Spleen (tissue), 11 donors: ENCODE data around the gene SORCS2. TPM values are rescaled to one million over a fixed set of nuclear protein-coding genes. Genes with fewer than 3 reads are reported as not detected.

ENCODE experiments used
- DNase-seq: peaks from one replicate; pipeline ENCODE4 v3.0.0-alpha.2; 2020
- H3K27ac ChIP-seq, 8 donors: fragments of 200-600 bp; sonication (generic) in 7 of 8; 1 replicate in 4 of 8; 2 replicates in 4 of 8; pipeline versions ENCODE4 v1.5.0 to v1.8.0; 2016 to 2021; ENCODE audit warnings: inconsistent platforms in 4 of 8, mild to moderate bottlenecking in 4 of 8, moderate library complexity in 1 of 8
- H3K27me3 ChIP-seq, 7 donors: fragments of 200-600 bp; sonication (generic) in 6 of 7; replicated peaks in 1 of 7; 1 replicate in 4 of 7; 2 replicates in 3 of 7; pipeline versions ENCODE4 v1.5.0 to v1.8.0; 2016 to 2021; ENCODE audit warnings: inconsistent platforms in 3 of 7, mild to moderate bottlenecking in 1 of 7
- H3K36me3 ChIP-seq, 6 donors: fragments of 200-600 bp; sonication (generic) in 5 of 6; 1 replicate in 4 of 6; 2 replicates in 2 of 6; pipeline versions ENCODE4 v1.5.0 to v1.8.0; 2016 to 2021; ENCODE audit warnings: inconsistent platforms in 2 of 6
- H3K4me1 ChIP-seq, 6 donors: fragments of 200-600 bp; sonication (generic) in 5 of 6; 1 replicate in 3 of 6; 2 replicates in 3 of 6; pipeline versions ENCODE4 v1.5.0 to v1.8.0; 2016 to 2021; ENCODE audit warnings: inconsistent platforms in 3 of 6
- H3K4me3 ChIP-seq, 8 donors: fragments of 200-600 bp; sonication (generic) in 7 of 8; 1 replicate in 4 of 8; 2 replicates in 4 of 8; pipeline versions ENCODE4 v1.5.0 to v1.8.0; 2016 to 2021; ENCODE audit warnings: inconsistent platforms in 4 of 8, mild to moderate bottlenecking in 4 of 8, moderate library complexity in 2 of 8
- H3K9me3 ChIP-seq, 8 donors: fragments of 200-600 bp; sonication (generic) in 7 of 8; 1 replicate in 4 of 8; 2 replicates in 4 of 8; pipeline versions ENCODE4 v1.5.0 to v1.8.0; 2016 to 2021; ENCODE audit warnings: inconsistent platforms in 4 of 8
- POLR2A ChIP-seq, 3 donors: fragments of 450-650 bp; IDR thresholded peaks; one replicate each; pipeline ENCODE4 v1.5.1; 2017; ENCODE audit warnings: antibody characterized with exemption in 3 of 3, mild to moderate bottlenecking in 1 of 3
- POLR2AphosphoS5 ChIP-seq, 3 donors: sonication (generic); formaldehyde crosslinking; IDR thresholded peaks; one replicate each; pipeline ENCODE4 v1.5.1; 2017; ENCODE audit warnings: antibody characterized with exemption in 3 of 3
- WGBS, 5 donors: extraction: QIAGEN DNeasy Blood & Tissue Kit in 3 of 5; methylation state at CpG; one replicate each; pipeline versions ENCODE4 v1.1.5 to v1.1.7; 2013 to 2018; 5-methylcytosine and 5-hydroxymethylcytosine counted together
- intact Hi-C: fragments of 100-400 bp; cut with DNase I; formaldehyde crosslinking; loops from one replicate; pipeline ENCODE4 v1.15.0; 2023; ENCODE audit warnings: low total_unique reads
- polyA plus RNA-seq, 3 donors: library from polyadenylated mRNA; stranded (reverse); fragments of 200-250 nt; gene quantifications; one replicate each; pipeline ENCODE4 v1.2.1, GENCODE V29; 2013
- total RNA-seq, 7 donors: library from RNA; depleted of rRNA in 3 of 7; stranded (reverse); fragments of >200 nt in 3 of 7; fragmentation: NEBNext Ultra II Directional in 4 of 7; extraction: Animal tissue kit (Norgen Biotek cat#: 25700) in 4 of 7; gene quantifications; one replicate each; pipeline versions ENCODE4 v1.1.0 to v1.2.1, GENCODE V29; 2016 to 2021
- TF ChIP-seq, protein P1 (sequence below), 11 experiments: fragments of 200-600 bp in 7 of 11; fragments of 450-650 bp in 4 of 11; sonication (generic) in 4 of 11; IDR thresholded peaks in 8 of 11; conservative IDR thresholded peaks in 3 of 11; 1 replicate in 7 of 11; 2 replicates in 4 of 11; pipeline versions ENCODE4 v1.4.0 to v1.8.0; 2016 to 2021; ENCODE audit warnings: antibody characterized with exemption in 11 of 11, inconsistent platforms in 4 of 11, mild to moderate bottlenecking in 1 of 11
- donor health status: healthy with polysubstance abuse.
- donor health status: DM: no; HTN: no; CAD: no; lungs with moderate emphysema.
- donor health status: DM: no; HTN: no; CAD: no.
- donor health status: Bipolar disorder and iron deficiency.
- donor health status: healthy.
- donor health status: DM: no; HTN: no; CAD: no.
- donor health status: DM: yes; HTN: yes; CAD: no.

SORCS2 gene
- total and polyA plus RNA-seq, 10 donors: 0.33 to 1.6 (median 0.60) TPM

DNA sequence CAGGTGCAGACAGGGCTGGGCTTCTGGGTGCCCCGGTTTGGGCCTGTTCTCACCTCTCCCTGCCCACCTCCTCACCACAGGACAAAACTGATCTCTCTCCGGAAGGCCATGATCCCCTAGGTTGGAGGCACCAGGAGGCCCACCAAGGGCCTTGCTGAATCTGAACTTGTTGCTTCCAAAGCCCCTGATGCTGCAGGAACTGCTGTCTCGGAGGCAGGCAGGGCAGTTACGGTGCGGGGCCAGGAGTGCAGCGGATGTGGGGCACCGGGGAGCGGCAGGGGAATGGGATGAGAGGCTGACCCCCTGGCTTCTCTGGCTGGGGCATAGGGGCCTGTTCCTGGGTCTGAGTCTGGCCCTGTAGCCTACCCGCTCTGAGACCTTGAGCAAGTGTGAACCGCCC, 342.8 kb downstream of the SORCS2 start:
- no peak overlapping the region for H3K4me3 ChIP-seq

DNA sequence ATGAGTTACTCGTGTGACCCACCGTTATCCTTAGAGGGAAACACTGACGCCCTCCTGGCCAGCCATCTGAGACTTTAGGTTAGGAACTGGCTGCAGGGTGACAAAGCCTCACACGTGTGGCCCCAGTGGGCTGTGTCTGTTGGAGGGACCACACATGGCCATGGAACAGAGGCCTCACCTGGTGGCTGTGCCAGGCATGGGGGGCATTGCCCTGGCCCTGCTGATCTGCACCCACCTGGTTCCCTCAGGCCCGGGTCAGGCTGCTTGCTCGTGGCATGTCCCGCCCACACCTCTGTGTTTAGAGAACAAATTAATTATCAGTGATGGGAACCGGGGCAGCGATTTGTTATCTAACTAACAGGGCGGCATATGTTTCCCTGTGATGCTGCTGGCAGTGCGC, 343.3 kb downstream of the SORCS2 start:
- WGBS, 5 donors: 81 to 95% (median 88%) methylated on average over 8 to 11 of the region's 11 CpGs
- Histone ChIP-seq H3K9me3 (peaks cover 0 to 20% (median 8%) of the 10 kb centered on the region in 8 donors), H3K4me3 (no peak overlapping the region), H3K4me1 (peaks cover 0 to 5% (median 0%) of the 10 kb centered on the region in 6 donors), H3K36me3 (no peaks in the 10 kb centered on the region), H3K27ac (no peak overlapping the region), H3K27me3 (peaks cover 0 to 13% (median 0%) of the 10 kb centered on the region in 7 donors)
- intact Hi-C loops: no loop called here
- no peak for TF ChIP-seq POLR2A (IDR thresholded peaks at IDR 0.05)
- no peak for TF ChIP-seq POLR2AphosphoS5 (IDR thresholded peaks at IDR 0.05)
- TF ChIP-seq, protein P1, sequence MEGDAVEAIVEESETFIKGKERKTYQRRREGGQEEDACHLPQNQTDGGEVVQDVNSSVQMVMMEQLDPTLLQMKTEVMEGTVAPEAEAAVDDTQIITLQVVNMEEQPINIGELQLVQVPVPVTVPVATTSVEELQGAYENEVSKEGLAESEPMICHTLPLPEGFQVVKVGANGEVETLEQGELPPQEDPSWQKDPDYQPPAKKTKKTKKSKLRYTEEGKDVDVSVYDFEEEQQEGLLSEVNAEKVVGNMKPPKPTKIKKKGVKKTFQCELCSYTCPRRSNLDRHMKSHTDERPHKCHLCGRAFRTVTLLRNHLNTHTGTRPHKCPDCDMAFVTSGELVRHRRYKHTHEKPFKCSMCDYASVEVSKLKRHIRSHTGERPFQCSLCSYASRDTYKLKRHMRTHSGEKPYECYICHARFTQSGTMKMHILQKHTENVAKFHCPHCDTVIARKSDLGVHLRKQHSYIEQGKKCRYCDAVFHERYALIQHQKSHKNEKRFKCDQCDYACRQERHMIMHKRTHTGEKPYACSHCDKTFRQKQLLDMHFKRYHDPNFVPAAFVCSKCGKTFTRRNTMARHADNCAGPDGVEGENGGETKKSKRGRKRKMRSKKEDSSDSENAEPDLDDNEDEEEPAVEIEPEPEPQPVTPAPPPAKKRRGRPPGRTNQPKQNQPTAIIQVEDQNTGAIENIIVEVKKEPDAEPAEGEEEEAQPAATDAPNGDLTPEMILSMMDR (IDR thresholded peaks at IDR 0.05 in 8 of 11, conservative IDR thresholded peaks at IDR 0.05 in 3 of 11): no peak
- no peak for DNase-seq

More for the DNA sequence above, 342.8 kb downstream of the SORCS2 start:
- no peaks in the 10 kb centered on the region for H3K4me1 ChIP-seq
- H3K9me3 ChIP-seq: peaks cover 0 to 15% (median 8%) of the 10 kb centered on the region in 8 donors
- H3K27me3 ChIP-seq: peaks cover 0 to 18% (median 0%) of the 10 kb centered on the region in 7 donors
- DNase-seq: no peak
- 80 to 94% (median 87%) methylated on average over 8 to 10 of the region's 10 CpGs for WGBS, 5 donors
- H3K36me3 ChIP-seq: no peaks in the 10 kb centered on the region
- H3K27ac ChIP-seq: no peak overlapping the region
- TF ChIP-seq POLR2A (IDR thresholded peaks at IDR 0.05) (no peak), POLR2AphosphoS5 (IDR thresholded peaks at IDR 0.05) (no peak)
- TF ChIP-seq, protein P1 (IDR thresholded peaks at IDR 0.05 in 8 of 11, conservative IDR thresholded peaks at IDR 0.05 in 3 of 11): no peak
- intact Hi-C loops: no loop called here

DNA sequence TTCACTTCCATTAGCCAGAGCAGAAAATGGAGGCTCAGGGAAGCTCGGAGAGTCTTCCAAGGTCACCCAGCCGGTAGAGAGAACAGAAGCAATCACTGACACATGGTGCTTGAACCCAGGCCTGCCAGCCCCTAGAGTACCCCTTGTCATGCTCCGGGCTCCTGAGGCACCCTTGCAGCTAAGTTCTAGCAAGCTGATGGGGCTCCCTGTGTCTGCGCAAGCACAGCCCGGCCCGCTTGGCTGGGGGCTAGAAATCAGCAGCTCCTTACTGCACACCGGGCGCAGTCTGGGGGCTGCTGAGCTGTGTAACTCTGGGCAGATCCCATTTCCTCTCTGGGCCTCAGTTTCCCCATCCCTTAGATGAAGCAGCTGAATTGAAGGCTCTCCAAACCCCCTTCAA, 344.5 kb downstream of the SORCS2 start:
- TF ChIP-seq, protein P1 (IDR thresholded peaks at IDR 0.05 in 8 of 11, conservative IDR thresholded peaks at IDR 0.05 in 3 of 11): no peak
- TF ChIP-seq POLR2AphosphoS5 (IDR thresholded peaks at IDR 0.05) (no peak), POLR2A (IDR thresholded peaks at IDR 0.05) (no peak)
- WGBS, 5 donors: 80 to 96% (median 88%) methylated on average over 5 to 8 of the region's 8 CpGs
- H3K27ac ChIP-seq: no peak overlapping the region
- intact Hi-C loops: no loop called here
- peaks cover 0 to 22% (median 8%) of the 10 kb centered on the region in 8 donors for H3K9me3 ChIP-seq
- peaks cover 0 to under 1% (median 0%) of the 10 kb centered on the region in 7 donors for H3K27me3 ChIP-seq
- H3K4me1 ChIP-seq: peaks cover 0 to 6% (median 0%) of the 10 kb centered on the region in 6 donors
- no peaks in the 10 kb centered on the region for H3K36me3 ChIP-seq
- H3K4me3 ChIP-seq: no peak overlapping the region
- DNase-seq: no peak

DNA sequence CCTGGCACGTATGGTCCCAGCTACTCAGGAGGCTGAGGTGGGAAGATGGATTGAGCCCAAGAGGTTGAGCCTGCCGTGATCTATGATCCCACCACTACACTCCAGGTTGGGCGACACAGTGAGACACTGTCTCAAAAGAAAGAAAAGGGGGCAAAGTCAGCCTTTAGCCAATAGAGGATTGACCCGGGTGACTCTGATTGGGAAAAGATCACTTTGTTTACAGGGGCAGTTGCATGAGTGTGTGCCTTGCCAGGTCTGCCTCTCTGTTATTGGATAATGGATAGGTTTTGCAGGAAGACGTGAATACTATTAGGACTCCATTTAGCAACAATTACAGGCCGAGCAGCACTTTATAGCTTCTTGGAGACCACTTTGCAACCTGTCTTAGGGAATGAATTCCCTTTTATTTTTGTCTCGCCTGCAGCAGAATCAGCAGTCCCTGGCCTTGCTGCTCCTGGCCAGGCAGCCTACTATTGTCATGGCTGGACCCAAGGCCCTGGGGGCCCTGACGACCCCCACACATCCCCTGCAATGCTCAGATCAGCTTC, 345.6 kb downstream of the SORCS2 start:
- Histone ChIP-seq H3K4me1 (peaks cover 0 to 6% (median 0%) of the 10 kb centered on the region in 6 donors), H3K4me3 (no peak overlapping the region), H3K9me3 (peaks cover 0 to 22% (median 8%) of the 10 kb centered on the region in 8 donors), H3K36me3 (no peaks in the 10 kb centered on the region), H3K27ac (no peak overlapping the region), H3K27me3 (no peaks in the 10 kb centered on the region)
- no peak for DNase-seq
- intact Hi-C loops: no loop called here
- WGBS, 5 donors: 78 to 84% (median 79%) methylated on average over 8 of the region's 8 CpGs
- TF ChIP-seq POLR2A (IDR thresholded peaks at IDR 0.05) (no peak), POLR2AphosphoS5 (IDR thresholded peaks at IDR 0.05) (no peak)
- TF ChIP-seq, protein P1 (IDR thresholded peaks at IDR 0.05 in 8 of 11, conservative IDR thresholded peaks at IDR 0.05 in 3 of 11): no peak
